H9 (cell line): ENCODE data around the gene BNIP5. TPM values are rescaled to one million over a fixed set of nuclear protein-coding genes. Genes with fewer than 3 reads are reported as not detected.

ENCODE experiments used
- DNase-seq: peaks from one replicate; pipeline ENCODE4 v3.0.0-alpha.2; 2017
- H2AFZ ChIP-seq: one replicate; pipeline ENCODE4 v1.6.1; 2013; ENCODE audit warnings: mild to moderate bottlenecking, low read length, control low read depth, moderate library complexity
- H2AK5ac ChIP-seq: 2 replicates; pipeline ENCODE4 v1.6.1; 2013; ENCODE audit warnings: low read length, control low read depth, mixed read lengths; ENCODE audit not compliant: insufficient read length
- H2BK120ac ChIP-seq: one replicate; pipeline ENCODE4 v1.6.1; 2013; ENCODE audit warnings: low read depth, mild to moderate bottlenecking, low read length, control low read depth, inconsistent platforms; ENCODE audit not compliant: poor library complexity, severe bottlenecking
- H2BK12ac ChIP-seq: 2 replicates; pipeline ENCODE4 v1.6.1; 2013; ENCODE audit warnings: low read length, control low read depth, mixed read lengths, low read depth; ENCODE audit not compliant: insufficient read length
- H2BK15ac ChIP-seq: 2 replicates; pipeline ENCODE4 v1.6.1; 2013; ENCODE audit warnings: low read depth, low read length, control low read depth
- H2BK20ac ChIP-seq: one replicate; pipeline ENCODE4 v1.6.1; 2013; ENCODE audit warnings: low read depth, mild to moderate bottlenecking, low read length, control low read depth, inconsistent platforms; ENCODE audit not compliant: poor library complexity, severe bottlenecking
- H2BK5ac ChIP-seq: 2 replicates; pipeline ENCODE4 v1.6.1; 2013; ENCODE audit warnings: low read length, control low read depth, mixed read lengths; ENCODE audit not compliant: insufficient read length
- H3K14ac ChIP-seq: 2 replicates; pipeline ENCODE4 v1.6.1; 2013; ENCODE audit warnings: low read length, control low read depth; ENCODE audit not compliant: insufficient read depth
- H3K18ac ChIP-seq: 2 replicates; pipeline ENCODE4 v1.6.1; 2013; ENCODE audit warnings: low read depth, mild to moderate bottlenecking, mixed read lengths, low read length, control low read depth; ENCODE audit not compliant: insufficient read length
- H3K23ac ChIP-seq: 2 replicates; pipeline ENCODE4 v1.6.1; 2013; ENCODE audit warnings: low read length, control low read depth, mixed read lengths, low read depth; ENCODE audit not compliant: insufficient read length
- H3K23me2 ChIP-seq: 2 replicates; pipeline ENCODE4 v1.6.1; 2013; ENCODE audit warnings: low read depth, mild to moderate bottlenecking, mixed read lengths, low read length, control low read depth; ENCODE audit not compliant: insufficient read length, poor library complexity, severe bottlenecking
- H3K27ac ChIP-seq: 2 replicates; pipeline ENCODE4 v1.5.1; 2013; ENCODE audit warnings: low read length, control low read depth, mixed read lengths, low read depth; ENCODE audit not compliant: insufficient read length
- H3K27me3 ChIP-seq: 2 replicates; pipeline ENCODE4 v1.6.1; 2013; ENCODE audit warnings: low read length, control low read depth, inconsistent platforms; ENCODE audit not compliant: insufficient read depth
- H3K4ac ChIP-seq: 2 replicates; pipeline ENCODE4 v1.6.1; 2013; ENCODE audit warnings: low read depth, mild to moderate bottlenecking, control low read depth, inconsistent platforms, low read length, moderate library complexity
- H3K4me1 ChIP-seq: 2 replicates; pipeline ENCODE4 v1.6.1; 2013; ENCODE audit warnings: low read length, control low read depth, inconsistent platforms; ENCODE audit not compliant: insufficient read depth
- H3K4me2 ChIP-seq: 2 replicates; pipeline ENCODE4 v1.6.1; 2013; ENCODE audit warnings: low read length, control low read depth, mixed read lengths; ENCODE audit not compliant: insufficient read length, insufficient read depth
- H3K56ac ChIP-seq: 2 replicates; pipeline ENCODE4 v1.6.1; 2013; ENCODE audit warnings: low read depth, mild to moderate bottlenecking, mixed read lengths, low read length, control low read depth; ENCODE audit not compliant: insufficient read length
- H3K79me1 ChIP-seq: 2 replicates; pipeline ENCODE4 v1.6.1; 2013; ENCODE audit warnings: low read depth, mild to moderate bottlenecking, moderate library complexity, low read length, control low read depth, inconsistent platforms; ENCODE audit not compliant: insufficient read depth, poor library complexity, severe bottlenecking
- H3K79me2 ChIP-seq: 2 replicates; pipeline ENCODE4 v1.6.1; 2013; ENCODE audit warnings: low read length, control low read depth, inconsistent platforms; ENCODE audit not compliant: insufficient read depth
- H3K9ac ChIP-seq: 2 replicates; pipeline ENCODE4 v1.6.1; 2013; ENCODE audit warnings: low read length, control low read depth, mixed read lengths; ENCODE audit not compliant: insufficient read length; ENCODE audit errors: extremely low read depth
- H3K9me3 ChIP-seq: one replicate; pipeline ENCODE4 v1.6.1; 2013; ENCODE audit warnings: low read depth, low read length, inconsistent platforms; ENCODE audit not compliant: control insufficient read depth
- H3T11ph ChIP-seq: one replicate; pipeline ENCODE4 v1.6.1; 2013; ENCODE audit warnings: mild to moderate bottlenecking, low read length, control low read depth, inconsistent platforms
- H4K20me1 ChIP-seq: one replicate; pipeline ENCODE4 v1.6.1; 2013; ENCODE audit not compliant: control insufficient read depth, insufficient read length, insufficient read depth
- H4K5ac ChIP-seq: 2 replicates; pipeline ENCODE4 v1.6.1; 2013; ENCODE audit warnings: low read depth, mild to moderate bottlenecking, mixed read lengths, low read length, control low read depth; ENCODE audit not compliant: insufficient read length
- H4K8ac ChIP-seq: replicated peaks from 2 replicates; pipeline ENCODE4 v1.6.1; 2013; ENCODE audit warnings: low read length, control low read depth, mixed read lengths, low read depth; ENCODE audit not compliant: insufficient read length
- H4K91ac ChIP-seq: 2 replicates; pipeline ENCODE4 v1.6.1; 2013; ENCODE audit warnings: low read depth, mild to moderate bottlenecking, moderate library complexity, mixed read lengths, low read length, control low read depth; ENCODE audit not compliant: insufficient read length
- H3K27ac Mint-ChIP-seq, 3 experiments: 2 replicates in 2 of 3; 3 replicates in 1 of 3; pipeline ENCODE4 v1.8.0; 2020 to 2021; ENCODE audit warnings: mixed read lengths in 3 of 3, mild to moderate bottlenecking in 1 of 3, moderate library complexity in 1 of 3
- H3K27me3 Mint-ChIP-seq: 2 replicates; pipeline ENCODE4 v1.8.0; 2021; ENCODE audit warnings: low read depth, mild to moderate bottlenecking, moderate library complexity, mixed read lengths
- H3K36me3 Mint-ChIP-seq, 3 experiments: 2 replicates in 2 of 3; 3 replicates in 1 of 3; pipeline ENCODE4 v1.8.0; 2020 to 2021; ENCODE audit warnings: low read depth in 3 of 3, mixed read lengths in 3 of 3; ENCODE audit not compliant: insufficient read depth in 1 of 3
- H3K4me1 Mint-ChIP-seq, 2 experiments: 2 replicates each; pipeline ENCODE4 v1.8.0; 2020; ENCODE audit warnings: mixed read lengths in 2 of 2
- H3K4me3 Mint-ChIP-seq, 2 experiments: 2 replicates in 1 of 2; 3 replicates in 1 of 2; pipeline ENCODE4 v1.8.0; 2020 to 2021; ENCODE audit warnings: mild to moderate bottlenecking in 2 of 2, mixed read lengths in 2 of 2, moderate library complexity in 1 of 2
- H3K9me3 Mint-ChIP-seq, 2 experiments: 2 replicates in 1 of 2; 3 replicates in 1 of 2; pipeline ENCODE4 v1.8.0; 2020; ENCODE audit warnings: mild to moderate bottlenecking in 2 of 2, mixed read lengths in 2 of 2, moderate library complexity in 1 of 2
- CTCF ChIP-seq: fragments of 200-600 bp; sonication (generic); conservative IDR thresholded peaks from 3 replicates; pipeline ENCODE4 v1.8.0; 2021; ENCODE audit warnings: antibody characterized with exemption, mild to moderate bottlenecking
- WGBS: extraction: QIAGEN DNeasy Blood & Tissue Kit; methylation state at CpG from one replicate; pipeline ENCODE4 v1.1.7; 2013; ENCODE audit warnings: missing lambda C conversion rate, low lambda C conversion rate, mixed read lengths; ENCODE audit not compliant: insufficient read length; ENCODE audit errors: extremely low coverage; 5-methylcytosine and 5-hydroxymethylcytosine counted together
- total RNA-seq: library from RNA; stranded (reverse); gene quantifications from 2 replicates; pipeline ENCODE4 v1.2.1, GENCODE V29; 2021

BNIP5 gene
- total RNA-seq, 1 experiment from 2014 or later, result not detected

- Histone ChIP-seq H4K5ac (no peak overlapping the region), H3K9ac (no peak overlapping the region), H2AK5ac (no peak overlapping the region), H3K56ac (no peak overlapping the region), H3K18ac (no peak overlapping the region), H4K91ac (no peak overlapping the region), H3K14ac (no peak overlapping the region), H3K79me1 (no peaks in the 10 kb centered on the region), H3K9me3 (no peaks in the 10 kb centered on the region), H3K27ac (no peak overlapping the region), H3K23me2 (no peaks in the 10 kb centered on the region), H2BK120ac (no peak overlapping the region), H2BK5ac (no peak overlapping the region), H3K23ac (no peak overlapping the region), H4K20me1 (no peaks in the 10 kb centered on the region), H3K27me3 (no peaks in the 10 kb centered on the region), H3K4me2 (no peak overlapping the region), H2BK12ac (no peak overlapping the region), H2BK15ac (no peak overlapping the region), H4K8ac (no peak overlapping the region), H3K4ac (no peak overlapping the region), H2BK20ac (no peak overlapping the region), H2AFZ (no peak overlapping the region), H3K4me1 (no peaks in the 10 kb centered on the region), H3K79me2 (no peaks in the 10 kb centered on the region), H3T11ph (no peak overlapping the region)
- no peak overlapping the region for H3K27ac Mint-ChIP-seq
- no peaks in the 10 kb centered on the region for H3K36me3 Mint-ChIP-seq
- peaks cover 4% of the 10 kb centered on the region for H3K27me3 Mint-ChIP-seq
- H3K4me3 Mint-ChIP-seq, result no peak overlapping the region
- no peaks in the 10 kb centered on the region; a peak in 1 of 5 replicates for H3K9me3 Mint-ChIP-seq
- peaks cover 34 to 54% of the 10 kb centered on the region in 2 experiments for H3K4me1 Mint-ChIP-seq
- no CpG with 5 or more reads among the region's 6 CpGs for WGBS
- no peak for DNase-seq
- TF ChIP-seq CTCF, result no peak
These were observed 12.5 kb downstream of the BNIP5 start for GRCh38 chr6:36324191-36324590.
